ENCODE measurements around the gene OR6C2. TPM values are rescaled to one million over a fixed set of nuclear protein-coding genes. Genes with fewer than 3 reads are reported as not detected.
"Not testable (repeated sequence)": the region's sequence is repeated elsewhere in the genome, so short reads cannot be mapped to it uniquely, and the experiment has no call there.

OR6C2 gene
- total RNA-seq, 6 donors from 2014 or later, result 2.1 TPM; not detected in 5

GRCh38 chr12:55445357-55445756, 1.5 kb downstream of the OR6C2 start:
- no peaks in the 10 kb centered on the region for H3K27me3 ChIP-seq
- H3K9me3 ChIP-seq, result peaks cover 0 to 6% (median 2%) of the 10 kb centered on the region in 4 donors
- peaks cover 0 to 5% (median 0%) of the 10 kb centered on the region in 4 donors for H3K4me1 ChIP-seq
- DNase-seq (no peak), ATAC-seq (ENCODE audit: low FRiP score in 2 of 2) (no peak)
- H3K4me3 ChIP-seq, result no peak overlapping the region
- 93 to 100% methylated on average over 1 of the region's 1 CpG for WGBS, 2 donors
- TF ChIP-seq POLR2A (IDR thresholded peaks at IDR 0.05) (no peak), POLR2AphosphoS5 (IDR thresholded peaks at IDR 0.05) (no peak), CTCF (IDR thresholded peaks at IDR 0.05) (no peak), EP300 (IDR thresholded peaks at IDR 0.05) (no peak)
- no peak overlapping the region for H3K27ac ChIP-seq
- no peaks in the 10 kb centered on the region for H3K36me3 ChIP-seq

- TF ChIP-seq POLR2A (IDR thresholded peaks at IDR 0.05) (no peak), POLR2AphosphoS5 (IDR thresholded peaks at IDR 0.05) (no peak), EP300 (IDR thresholded peaks at IDR 0.05) (no peak), CTCF (IDR thresholded peaks at IDR 0.05) (no peak)
- H3K27ac ChIP-seq, result no peak overlapping the region
- peaks cover 0 to 1% (median 0%) of the 10 kb centered on the region in 4 donors for H3K9me3 ChIP-seq
- no peak for ATAC-seq (ENCODE audit: low FRiP score in 2 of 2)
- H3K4me3 ChIP-seq, result no peak overlapping the region
- DNase-seq, result no peak
- H3K4me1 ChIP-seq, result peaks cover 0 to 5% (median 0%) of the 10 kb centered on the region in 4 donors
- no peaks in the 10 kb centered on the region for H3K36me3 ChIP-seq
- no peaks in the 10 kb centered on the region for H3K27me3 ChIP-seq
- WGBS, 2 donors, result 86 to 91% methylated on average over 5 of the region's 5 CpGs
These were observed 2.5 kb downstream of the OR6C2 start for GRCh38 chr12:55446326-55446725.

- no peak overlapping the region for H3K27ac ChIP-seq
- TF ChIP-seq POLR2AphosphoS5 (IDR thresholded peaks at IDR 0.05), result no peak
- no peak for TF ChIP-seq POLR2A (IDR thresholded peaks at IDR 0.05)
- TF ChIP-seq CTCF (IDR thresholded peaks at IDR 0.05), result no peak
- TF ChIP-seq EP300 (IDR thresholded peaks at IDR 0.05), result no peak
- H3K36me3 ChIP-seq, result no peaks in the 10 kb centered on the region
- no peaks in the 10 kb centered on the region for H3K27me3 ChIP-seq
- H3K4me3 ChIP-seq, result no peak overlapping the region
- no peaks in the 10 kb centered on the region for H3K9me3 ChIP-seq
- ATAC-seq (ENCODE audit: low FRiP score in 2 of 2) (no peak), DNase-seq (no peak)
- peaks cover 0 to 5% (median 0%) of the 10 kb centered on the region in 4 donors for H3K4me1 ChIP-seq
These were observed 4.9 kb downstream of the OR6C2 start for GRCh38 chr12:55448825-55449224.

GRCh38 chr12:55464926-55465325, 21.1 kb downstream of the OR6C2 start:
- not testable (repeated sequence) for DNase-seq; ATAC-seq (ENCODE audit: low FRiP score in 2 of 2); H3K27ac ChIP-seq; H3K36me3 ChIP-seq; H3K4me3 ChIP-seq; H3K4me1 ChIP-seq; H3K9me3 ChIP-seq; H3K27me3 ChIP-seq
- 100% methylated on average over 1 of the region's 1 CpG for WGBS, 2 donors

GRCh38 chr12:55467836-55468235, 24.0 kb downstream of the OR6C2 start:
- DNase-seq (no peak), ATAC-seq (ENCODE audit: low FRiP score in 2 of 2) (no peak)
- WGBS, 2 donors, result 26 to 39% methylated on average over 2 of the region's 2 CpGs
- H3K4me3 ChIP-seq, result no peak overlapping the region
- TF ChIP-seq POLR2AphosphoS5 (IDR thresholded peaks at IDR 0.05), result no peak
- no peaks in the 10 kb centered on the region for H3K4me1 ChIP-seq
- H3K36me3 ChIP-seq, result no peaks in the 10 kb centered on the region
- H3K27ac ChIP-seq, result no peak overlapping the region
- no peaks in the 10 kb centered on the region for H3K9me3 ChIP-seq
- H3K27me3 ChIP-seq, result no peaks in the 10 kb centered on the region

GRCh38 chr12:55469291-55469690, 25.4 kb downstream of the OR6C2 start:
- 59 to 65% methylated on average over 2 of the region's 2 CpGs for WGBS, 2 donors
- no peak for DNase-seq
- no peaks in the 10 kb centered on the region for H3K36me3 ChIP-seq
- H3K27ac ChIP-seq, result no peak overlapping the region
- no peaks in the 10 kb centered on the region for H3K9me3 ChIP-seq
- H3K4me1 ChIP-seq, result no peaks in the 10 kb centered on the region
- H3K4me3 ChIP-seq, result no peak overlapping the region
- no peak for TF ChIP-seq CTCF (IDR thresholded peaks at IDR 0.05)
- no peak for TF ChIP-seq POLR2A (IDR thresholded peaks at IDR 0.05)
- no peak for TF ChIP-seq EP300 (IDR thresholded peaks at IDR 0.05)
- no peak for TF ChIP-seq POLR2AphosphoS5 (IDR thresholded peaks at IDR 0.05)
- ATAC-seq (ENCODE audit: low FRiP score in 2 of 2), result no peak
- no peaks in the 10 kb centered on the region for H3K27me3 ChIP-seq
